ENCODE measurements around the gene RPIA.

The RPIA gene

DNA sequence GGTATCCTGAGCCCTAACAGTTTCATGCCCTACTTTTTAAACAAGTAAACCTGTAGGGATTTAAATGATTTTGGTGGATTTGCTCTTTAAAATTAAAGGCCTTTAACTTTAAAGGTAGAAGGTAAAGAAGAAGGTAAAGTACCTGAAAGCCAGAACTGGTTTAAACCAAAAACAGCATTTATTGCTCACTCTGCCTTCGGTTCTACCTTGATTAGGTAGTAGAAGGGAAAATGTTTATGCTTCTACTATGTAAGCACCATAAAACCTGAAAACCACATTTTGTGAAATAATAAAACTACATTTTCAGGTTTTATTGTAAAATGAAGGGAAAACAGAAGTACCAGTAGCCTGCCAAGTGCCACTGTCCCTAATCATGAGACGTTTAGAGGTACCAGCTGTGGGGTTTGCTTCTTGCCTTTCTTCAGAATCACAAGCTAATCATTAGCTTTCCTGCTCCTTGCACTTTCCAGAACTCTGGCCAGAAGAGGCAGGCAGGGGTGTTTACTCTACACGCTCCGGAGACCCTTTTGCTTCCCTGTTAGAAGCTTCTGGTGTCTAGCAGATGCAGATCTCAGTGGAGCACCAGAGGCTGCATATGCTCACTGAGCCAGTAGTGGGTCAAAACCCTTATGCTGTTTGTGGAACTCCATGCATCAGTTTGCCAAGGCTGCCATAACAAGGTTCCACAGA lies 33.3 kb downstream of the RPIA start:
- no peak for DNase-seq
- H3K27ac ChIP-seq (ENCODE audit: insufficient read depth in 1 of 2, low read depth in 1 of 2, low read length in 2 of 2, poor library complexity in 1 of 2, severe bottlenecking in 2 of 2) = no peak overlapping the region
- CTCF ChIA-PET = interaction anchor here (1.3 kb wide), 1 partner anchor 28 kb away, joined by 5 read pairs; no protein-coding TSS in a partner anchor
- H3K4me3 ChIP-seq (ENCODE audit: control insufficient read depth in 1 of 7, extremely low read depth in 1 of 7, insufficient read depth in 4 of 7, low read depth in 2 of 7, low read length in 6 of 7) = no peak overlapping the region
- H3K27me3 ChIP-seq (replicated peaks in 2 of 5; ENCODE audit: control insufficient read depth in 4 of 5, insufficient read depth in 5 of 5, low read length in 4 of 5) = no peaks in the 10 kb centered on the region
- H3K4me1 ChIP-seq (ENCODE audit: control extremely low read depth in 1 of 4, control insufficient read depth in 4 of 4, insufficient read depth in 4 of 4, low read length in 3 of 4) = peaks cover 0 to 14% (median 10%) of the 10 kb centered on the region in 4 experiments
- H3K9me3 ChIP-seq (ENCODE audit: control extremely low read depth in 1 of 5, control insufficient read depth in 4 of 5, insufficient read depth in 2 of 5, low read depth in 1 of 5, low read length in 4 of 5) = peaks cover 0 to 2% (median 0%) of the 10 kb centered on the region in 5 experiments
- POLR2A ChIA-PET = no interaction called here
- WGBS (ENCODE audit: insufficient coverage) = 100% methylated on average over 3 of the region's 4 CpGs
- no peaks in the 10 kb centered on the region for H3K36me3 ChIP-seq (ENCODE audit: control insufficient read depth in 4 of 4, insufficient read depth in 4 of 4, low read length in 3 of 4)

- CTCF ChIA-PET = interaction anchor here (1.7 kb wide), 1 partner anchor 151 kb away, joined by 4 read pairs; no protein-coding TSS in a partner anchor
- peaks cover 0 to 7% (median 1%) of the 10 kb centered on the region in 4 experiments for H3K36me3 ChIP-seq (ENCODE audit: control insufficient read depth in 4 of 4, insufficient read depth in 4 of 4, low read length in 3 of 4)
- WGBS (ENCODE audit: insufficient coverage) = 60% methylated on average over 6 of the region's 8 CpGs
- H3K4me1 ChIP-seq (ENCODE audit: control extremely low read depth in 1 of 4, control insufficient read depth in 4 of 4, insufficient read depth in 4 of 4, low read length in 3 of 4) = peaks cover 0 to 26% (median 13%) of the 10 kb centered on the region in 4 experiments
- H3K27ac ChIP-seq (ENCODE audit: insufficient read depth in 1 of 2, low read depth in 1 of 2, low read length in 2 of 2, poor library complexity in 1 of 2, severe bottlenecking in 2 of 2) = no peak overlapping the region
- H3K27me3 ChIP-seq (replicated peaks in 2 of 5; ENCODE audit: control insufficient read depth in 4 of 5, insufficient read depth in 5 of 5, low read length in 4 of 5) = no peaks in the 10 kb centered on the region
- DNase-seq = peak; percentile 52 to 86 (median 78)
- H3K9me3 ChIP-seq (ENCODE audit: control extremely low read depth in 1 of 5, control insufficient read depth in 4 of 5, insufficient read depth in 2 of 5, low read depth in 1 of 5, low read length in 4 of 5) = no peaks in the 10 kb centered on the region
- POLR2A ChIA-PET = no interaction called here
- H3K4me3 ChIP-seq (ENCODE audit: control insufficient read depth in 1 of 7, extremely low read depth in 1 of 7, insufficient read depth in 4 of 7, low read depth in 2 of 7, low read length in 6 of 7) = no peak overlapping the region
These were observed 37.7 kb downstream of the RPIA start for GRCh38 chr2:88729061-88729745.

- WGBS (ENCODE audit: insufficient coverage) = 96% methylated on average over 4 of the region's 4 CpGs
- ChIA-PET CTCF (interaction anchor here (0.6 to 1.0 kb wide), 2 partner anchors 139 to 198 kb away, joined by 3 read pairs; no protein-coding TSS in a partner anchor), POLR2A (no interaction called here)
- no peaks in the 10 kb centered on the region for H3K27me3 ChIP-seq (replicated peaks in 2 of 5; ENCODE audit: control insufficient read depth in 4 of 5, insufficient read depth in 5 of 5, low read length in 4 of 5)
- H3K36me3 ChIP-seq (ENCODE audit: control insufficient read depth in 4 of 4, insufficient read depth in 4 of 4, low read length in 3 of 4) = peaks cover 0 to 33% (median 4%) of the 10 kb centered on the region in 4 experiments
- no peaks in the 10 kb centered on the region for H3K9me3 ChIP-seq (ENCODE audit: control extremely low read depth in 1 of 5, control insufficient read depth in 4 of 5, insufficient read depth in 2 of 5, low read depth in 1 of 5, low read length in 4 of 5)
- DNase-seq = no peak
- peaks cover 10 to 47% (median 35%) of the 10 kb centered on the region in 4 experiments for H3K4me1 ChIP-seq (ENCODE audit: control extremely low read depth in 1 of 4, control insufficient read depth in 4 of 4, insufficient read depth in 4 of 4, low read length in 3 of 4)
- no peak overlapping the region for H3K27ac ChIP-seq (ENCODE audit: insufficient read depth in 1 of 2, low read depth in 1 of 2, low read length in 2 of 2, poor library complexity in 1 of 2, severe bottlenecking in 2 of 2)
- no peak overlapping the region for H3K4me3 ChIP-seq (ENCODE audit: control insufficient read depth in 1 of 7, extremely low read depth in 1 of 7, insufficient read depth in 4 of 7, low read depth in 2 of 7, low read length in 6 of 7)
These were observed 41.9 kb downstream of the RPIA start for GRCh38 chr2:88733155-88733902.

DNA sequence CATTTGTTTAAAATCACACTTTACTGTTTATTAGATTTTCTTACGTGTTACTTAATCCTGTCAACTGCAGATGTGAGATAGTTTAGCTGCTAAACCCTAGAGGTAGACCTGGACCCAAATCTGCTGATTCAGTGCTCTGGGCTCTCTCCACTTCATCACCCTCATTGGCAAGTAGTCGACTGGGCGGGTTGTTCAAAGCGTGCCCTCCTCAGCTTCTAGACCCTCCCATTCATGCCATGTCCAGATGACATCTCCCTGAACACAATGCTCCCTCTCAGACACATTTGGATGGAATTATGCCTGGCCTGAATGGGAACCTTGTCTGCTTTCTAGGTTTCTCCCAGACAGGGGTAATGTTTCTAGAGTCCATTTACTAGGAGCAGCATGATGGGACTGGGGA lies 43.7 kb downstream of the RPIA start:
- no peak for DNase-seq
- Histone ChIP-seq H3K36me3 (ENCODE audit: control insufficient read depth in 4 of 4, insufficient read depth in 4 of 4, low read length in 3 of 4) (peaks cover 2 to 49% (median 5%) of the 10 kb centered on the region in 4 experiments), H3K27ac (ENCODE audit: insufficient read depth in 1 of 2, low read depth in 1 of 2, low read length in 2 of 2, poor library complexity in 1 of 2, severe bottlenecking in 2 of 2) (no peak overlapping the region), H3K27me3 (replicated peaks in 2 of 5; ENCODE audit: control insufficient read depth in 4 of 5, insufficient read depth in 5 of 5, low read length in 4 of 5) (no peaks in the 10 kb centered on the region), H3K9me3 (ENCODE audit: control extremely low read depth in 1 of 5, control insufficient read depth in 4 of 5, insufficient read depth in 2 of 5, low read depth in 1 of 5, low read length in 4 of 5) (no peaks in the 10 kb centered on the region), H3K4me3 (ENCODE audit: control insufficient read depth in 1 of 7, extremely low read depth in 1 of 7, insufficient read depth in 4 of 7, low read depth in 2 of 7, low read length in 6 of 7) (no peak overlapping the region), H3K4me1 (ENCODE audit: control extremely low read depth in 1 of 4, control insufficient read depth in 4 of 4, insufficient read depth in 4 of 4, low read length in 3 of 4) (peaks cover 10 to 34% (median 26%) of the 10 kb centered on the region in 4 experiments)
- WGBS (ENCODE audit: insufficient coverage) = 81% methylated on average over 3 of the region's 4 CpGs
- ChIA-PET POLR2A (no interaction called here), CTCF (interaction anchor here (4.5 kb wide), 1 partner anchor 42 kb away, joined by 19 read pairs; the partner anchor contains the start of gene RPIA)

DNA sequence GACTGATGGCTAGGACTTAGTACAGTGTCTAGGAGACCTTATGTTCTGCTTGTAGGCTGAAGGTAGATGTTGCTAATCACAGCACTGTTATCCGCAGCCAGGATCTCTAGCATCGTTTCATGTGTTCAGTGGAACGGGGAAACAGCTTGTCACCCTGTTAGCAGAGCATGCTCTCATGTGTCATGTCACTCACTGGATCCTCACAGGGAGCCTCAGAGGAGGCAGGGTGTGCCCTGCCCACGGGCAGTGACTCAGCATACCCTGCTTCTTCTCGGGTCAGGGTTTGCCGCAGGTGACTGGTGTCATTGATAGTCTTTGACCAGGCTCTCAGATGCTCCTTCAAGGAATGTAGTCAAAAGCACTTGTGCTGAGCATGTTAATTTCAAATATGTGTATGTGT lies 44.4 kb downstream of the RPIA start:
- peak; percentile 15 to 63 (median 54) for DNase-seq
- H3K4me3 ChIP-seq (ENCODE audit: control insufficient read depth in 1 of 7, extremely low read depth in 1 of 7, insufficient read depth in 4 of 7, low read depth in 2 of 7, low read length in 6 of 7) = no peak overlapping the region
- no peaks in the 10 kb centered on the region for H3K9me3 ChIP-seq (ENCODE audit: control extremely low read depth in 1 of 5, control insufficient read depth in 4 of 5, insufficient read depth in 2 of 5, low read depth in 1 of 5, low read length in 4 of 5)
- POLR2A ChIA-PET = interaction anchor here (0.6 kb wide), 1 partner anchor 44 kb away, joined by 3 read pairs; no protein-coding TSS in a partner anchor
- H3K27me3 ChIP-seq (replicated peaks in 2 of 5; ENCODE audit: control insufficient read depth in 4 of 5, insufficient read depth in 5 of 5, low read length in 4 of 5) = no peaks in the 10 kb centered on the region
- peaks cover 2 to 56% (median 11%) of the 10 kb centered on the region in 4 experiments for H3K36me3 ChIP-seq (ENCODE audit: control insufficient read depth in 4 of 4, insufficient read depth in 4 of 4, low read length in 3 of 4)
- peaks cover 10 to 34% (median 26%) of the 10 kb centered on the region in 4 experiments for H3K4me1 ChIP-seq (ENCODE audit: control extremely low read depth in 1 of 4, control insufficient read depth in 4 of 4, insufficient read depth in 4 of 4, low read length in 3 of 4)
- 29% methylated on average over 6 of the region's 6 CpGs for WGBS (ENCODE audit: insufficient coverage)
- H3K27ac ChIP-seq (ENCODE audit: insufficient read depth in 1 of 2, low read depth in 1 of 2, low read length in 2 of 2, poor library complexity in 1 of 2, severe bottlenecking in 2 of 2) = no peak overlapping the region
- CTCF ChIA-PET = interaction anchor here (1.1 to 4.5 kb wide), 5 partner anchors 10 to 97 kb away, joined by 4 to 19 read pairs (median 9); partner anchors contain the start of gene RPIA

GRCh38 chr2:88736437-88736836 lies 45.0 kb downstream of the RPIA start:
- Histone ChIP-seq H3K27me3 (replicated peaks in 2 of 5; ENCODE audit: control insufficient read depth in 4 of 5, insufficient read depth in 5 of 5, low read length in 4 of 5) (no peaks in the 10 kb centered on the region), H3K4me1 (ENCODE audit: control extremely low read depth in 1 of 4, control insufficient read depth in 4 of 4, insufficient read depth in 4 of 4, low read length in 3 of 4) (peaks cover 10 to 34% (median 26%) of the 10 kb centered on the region in 4 experiments), H3K4me3 (ENCODE audit: control insufficient read depth in 1 of 7, extremely low read depth in 1 of 7, insufficient read depth in 4 of 7, low read depth in 2 of 7, low read length in 6 of 7) (no peak overlapping the region), H3K27ac (ENCODE audit: insufficient read depth in 1 of 2, low read depth in 1 of 2, low read length in 2 of 2, poor library complexity in 1 of 2, severe bottlenecking in 2 of 2) (no peak overlapping the region), H3K9me3 (ENCODE audit: control extremely low read depth in 1 of 5, control insufficient read depth in 4 of 5, insufficient read depth in 2 of 5, low read depth in 1 of 5, low read length in 4 of 5) (no peaks in the 10 kb centered on the region), H3K36me3 (ENCODE audit: control insufficient read depth in 4 of 4, insufficient read depth in 4 of 4, low read length in 3 of 4) (peaks cover 2 to 59% (median 14%) of the 10 kb centered on the region in 4 experiments)
- ChIA-PET POLR2A (interaction anchor here (0.6 kb wide), 1 partner anchor 45 kb away, joined by 3 read pairs; no protein-coding TSS in a partner anchor), CTCF (interaction anchor here (1.1 to 4.5 kb wide), 5 partner anchors 10 to 96 kb away, joined by 4 to 19 read pairs (median 9); partner anchors contain the start of gene RPIA)
- WGBS (ENCODE audit: insufficient coverage) = 95% methylated on average over 6 of the region's 8 CpGs
- no peak for DNase-seq

Data from common myeloid progenitor, CD34-positive (primary cell).